Skeletal muscle satellite cell (primary cell): ENCODE results near the gene FAM200A.
"Not testable (repeated sequence)": the region's sequence is repeated elsewhere in the genome, so short reads cannot be mapped to it uniquely, and the experiment has no call there.

Source experiments
- H3K27me3 ChIP-seq: 2 replicates; pipeline ENCODE4 v1.7.0; 2013; ENCODE audit warnings: low read length; ENCODE audit not compliant: control insufficient read depth, insufficient read depth
- H3K36me3 ChIP-seq: 2 replicates; pipeline ENCODE4 v1.7.0; 2013; ENCODE audit warnings: mild to moderate bottlenecking, control low read depth, low read length; ENCODE audit not compliant: insufficient read depth
- H3K4me1 ChIP-seq: 2 replicates; pipeline ENCODE4 v1.7.0; 2013; ENCODE audit warnings: low read length; ENCODE audit not compliant: control insufficient read depth, insufficient read depth
- H3K4me2 ChIP-seq: 2 replicates; pipeline ENCODE4 v1.7.0; 2013; ENCODE audit warnings: mild to moderate bottlenecking, low read length
- H3K4me3 ChIP-seq: 2 replicates; pipeline ENCODE4 v1.7.0; 2013; ENCODE audit warnings: low read length
- H3K9ac ChIP-seq: 2 replicates; pipeline ENCODE4 v1.7.0; 2013; ENCODE audit warnings: mild to moderate bottlenecking, low read depth, low read length, moderate library complexity
- H3K9me3 ChIP-seq: replicated peaks from 2 replicates; pipeline ENCODE4 v1.7.0; 2013; ENCODE audit warnings: mild to moderate bottlenecking, control low read depth, low read length

The FAM200A gene

GRCh38 chr7:99557940-99558305, 6.0 kb upstream of the FAM200A start:
- H3K4me3 ChIP-seq, result peak overlapping the region; percentile 86
- peak overlapping the region; percentile 94 for H3K9ac ChIP-seq
- peaks cover 36% of the 10 kb centered on the region for H3K36me3 ChIP-seq
- H3K4me2 ChIP-seq, result peak overlapping the region; percentile 88
- no peaks in the 10 kb centered on the region for H3K27me3 ChIP-seq
- no peaks in the 10 kb centered on the region for H3K9me3 ChIP-seq
- peaks cover 32% of the 10 kb centered on the region for H3K4me1 ChIP-seq

GRCh38 chr7:99557196-99557607, 5.3 kb upstream of the FAM200A start:
- Histone ChIP-seq H3K4me3 (peak overlapping the region; percentile 86), H3K4me2 (peak overlapping the region; percentile 88), H3K36me3 (peaks cover 32% of the 10 kb centered on the region), H3K4me1 (peaks cover 32% of the 10 kb centered on the region), H3K9ac (peak overlapping the region; percentile 94), H3K9me3 (no peaks in the 10 kb centered on the region), H3K27me3 (no peaks in the 10 kb centered on the region)

- no peak overlapping the region for H3K4me3 ChIP-seq
- no peak overlapping the region for H3K4me2 ChIP-seq
- no peaks in the 10 kb centered on the region for H3K27me3 ChIP-seq
- peaks cover 10% of the 10 kb centered on the region for H3K36me3 ChIP-seq
- H3K9ac ChIP-seq, result no peak overlapping the region
- no peaks in the 10 kb centered on the region for H3K9me3 ChIP-seq
- H3K4me1 ChIP-seq, result peaks cover 16% of the 10 kb centered on the region
Observed at GRCh38 chr7:99554939-99555338, 3.0 kb upstream of the FAM200A start.

GRCh38 chr7:99553039-99553438, 1.1 kb upstream of the FAM200A start:
- H3K4me1 ChIP-seq, result peaks cover 16% of the 10 kb centered on the region
- peaks cover 15% of the 10 kb centered on the region for H3K36me3 ChIP-seq
- no peaks in the 10 kb centered on the region for H3K9me3 ChIP-seq
- no peak overlapping the region for H3K4me2 ChIP-seq
- H3K27me3 ChIP-seq, result no peaks in the 10 kb centered on the region
- no peak overlapping the region for H3K4me3 ChIP-seq
- H3K9ac ChIP-seq, result no peak overlapping the region

GRCh38 chr7:99551334-99551733, 580 bp downstream of the FAM200A start:
- Histone ChIP-seq H3K4me2 (peak overlapping the region; percentile 86), H3K9ac (peak overlapping the region; percentile 96), H3K27me3 (no peaks in the 10 kb centered on the region), H3K36me3 (peaks cover 31% of the 10 kb centered on the region), H3K9me3 (no peaks in the 10 kb centered on the region), H3K4me1 (peaks cover 11% of the 10 kb centered on the region), H3K4me3 (peak overlapping the region; percentile 89)

- peaks cover 11% of the 10 kb centered on the region for H3K4me1 ChIP-seq
- not testable (repeated sequence) for H3K9ac ChIP-seq, H3K27me3 ChIP-seq, H3K9me3 ChIP-seq, H3K4me3 ChIP-seq, H3K4me2 ChIP-seq
- H3K36me3 ChIP-seq, result peaks cover 27% of the 10 kb centered on the region
Observed at GRCh38 chr7:99549545-99549944, 2.4 kb downstream of the FAM200A start.

GRCh38 chr7:99545308-99545707, 6.6 kb downstream of the FAM200A start:
- H3K4me2 ChIP-seq, H3K4me3 ChIP-seq, H3K9me3 ChIP-seq, H3K27me3 ChIP-seq, H3K9ac ChIP-seq, H3K4me1 ChIP-seq: not testable (repeated sequence)
- peaks cover 22% of the 10 kb centered on the region for H3K36me3 ChIP-seq

- peaks cover 19% of the 10 kb centered on the region for H3K36me3 ChIP-seq
- H3K4me2 ChIP-seq, result no peak overlapping the region
- peaks cover 10% of the 10 kb centered on the region for H3K9me3 ChIP-seq
Observed at GRCh38 chr7:99543916-99544315, 8.0 kb downstream of the FAM200A start.

GRCh38 chr7:99543081-99543671, 8.7 kb downstream of the FAM200A start:
- H3K9ac ChIP-seq, result no peak overlapping the region

More at GRCh38 chr7:99543916-99544315, 8.0 kb downstream of the FAM200A start:
- Histone ChIP-seq H3K4me1 (no peaks in the 10 kb centered on the region), H3K9ac (no peak overlapping the region), H3K4me3 (no peak overlapping the region), H3K27me3 (no peaks in the 10 kb centered on the region)

GRCh38 chr7:99541212-99541611, 10.7 kb downstream of the FAM200A start:
- H3K27me3 ChIP-seq, result no peaks in the 10 kb centered on the region
- peaks cover 10% of the 10 kb centered on the region for H3K9me3 ChIP-seq
- no peaks in the 10 kb centered on the region for H3K4me1 ChIP-seq
- H3K9ac ChIP-seq, result no peak overlapping the region
- no peaks in the 10 kb centered on the region for H3K36me3 ChIP-seq
- no peak overlapping the region for H3K4me2 ChIP-seq
- no peak overlapping the region for H3K4me3 ChIP-seq

More at GRCh38 chr7:99543081-99543671, 8.7 kb downstream of the FAM200A start:
- H3K36me3 ChIP-seq, result peaks cover 18% of the 10 kb centered on the region
- peaks cover 10% of the 10 kb centered on the region for H3K9me3 ChIP-seq
- no peaks in the 10 kb centered on the region for H3K4me1 ChIP-seq
- H3K27me3 ChIP-seq, result no peaks in the 10 kb centered on the region
- no peak overlapping the region for H3K4me2 ChIP-seq
- no peak overlapping the region for H3K4me3 ChIP-seq

- H3K9me3 ChIP-seq, result peaks cover 10% of the 10 kb centered on the region
- H3K4me1 ChIP-seq, result no peaks in the 10 kb centered on the region
- H3K4me3 ChIP-seq, result no peak overlapping the region
- no peak overlapping the region for H3K4me2 ChIP-seq
- H3K36me3 ChIP-seq, result no peaks in the 10 kb centered on the region
- H3K9ac ChIP-seq, result no peak overlapping the region
- no peaks in the 10 kb centered on the region for H3K27me3 ChIP-seq
Observed at GRCh38 chr7:99540542-99540941, 11.4 kb downstream of the FAM200A start.

- Histone ChIP-seq H3K9me3 (peaks cover 10% of the 10 kb centered on the region), H3K4me2 (no peak overlapping the region), H3K27me3 (no peaks in the 10 kb centered on the region), H3K9ac (no peak overlapping the region), H3K4me1 (no peaks in the 10 kb centered on the region), H3K4me3 (no peak overlapping the region), H3K36me3 (no peaks in the 10 kb centered on the region)
Observed at GRCh38 chr7:99539213-99539811, 12.6 kb downstream of the FAM200A start.
